Activated CD8-positive, alpha-beta T cell treated with anti-CD3 and anti-CD28 coated beads, Interleukin-2, amount 10 ng/mL, durations not matched to agents 7 days and 5 days (primary cell): ENCODE measurements around the gene SUPT4H1. TPM values are rescaled to one million over a fixed set of nuclear protein-coding genes. Genes with fewer than 3 reads are reported as not detected.
A peak's percentile ranks its signal among the peaks of the same experiment; 100 is the strongest.
"Not testable (repeated sequence)": the region's sequence is repeated elsewhere in the genome, so short reads cannot be mapped to it uniquely, and the experiment has no call there.

Source experiments
- ATAC-seq: fragments of 150-1000 bp; cut with Tn5 transposase; one replicate; pipeline ENCODE4 v1.10.0; 2021; ENCODE audit warnings: moderate library complexity
- CTCF ChIA-PET: fragments of 350-600 bp; sonication (Branson Sonifier 250); formaldehyde crosslinking; loops from one replicate; lab custom pipeline; 2021; ENCODE audit warnings: antibody characterized with exemption; lab: Charles Lee
- POLR2A ChIA-PET: fragments of 350-600 bp; sonication (Branson Sonifier 250); formaldehyde crosslinking; loops from one replicate; lab custom pipeline; 2021; ENCODE audit warnings: antibody characterized with exemption; lab: Charles Lee
- DNase-seq: peaks from one replicate; pipeline ENCODE4 v3.0.0-alpha.2; 2020
- H3K27ac Mint-ChIP-seq: one replicate; pipeline ENCODE4 v1.8.0; 2021; ENCODE audit warnings: mild to moderate bottlenecking, mixed read lengths
- H3K27me3 Mint-ChIP-seq: one replicate; pipeline ENCODE4 v1.8.0; 2021; ENCODE audit warnings: low read depth, mixed read lengths
- H3K36me3 Mint-ChIP-seq: one replicate; pipeline ENCODE4 v1.8.0; 2021; ENCODE audit warnings: low read depth, mixed read lengths
- H3K4me1 Mint-ChIP-seq: one replicate; pipeline ENCODE4 v1.8.0; 2021; ENCODE audit warnings: low read depth, mixed read lengths
- H3K4me3 Mint-ChIP-seq: one replicate; pipeline ENCODE4 v1.8.0; 2021; ENCODE audit warnings: mild to moderate bottlenecking, mixed read lengths
- H3K9me3 Mint-ChIP-seq: one replicate; pipeline ENCODE4 v1.8.0; 2022; ENCODE audit warnings: mixed read lengths; ENCODE audit not compliant: insufficient read depth
- total RNA-seq, 2 experiments: library from RNA; stranded (reverse); gene quantifications; one replicate each; pipeline ENCODE4 v1.2.3, GENCODE V29; 2021

SUPT4H1 gene
- total RNA-seq, 2 experiments from 2014 or later: 75.2 to 90.8 TPM

- Mint-ChIP-seq H3K36me3 (peaks cover 56% of the 10 kb centered on the region), H3K9me3 (no peaks in the 10 kb centered on the region), H3K27me3 (no peaks in the 10 kb centered on the region), H3K4me3 (peak overlapping the region; percentile 100), H3K27ac (peak overlapping the region; percentile 97), H3K4me1 (peaks cover 44% of the 10 kb centered on the region)
- DNase-seq (peak; percentile 47), ATAC-seq (no peak)
- ChIA-PET POLR2A (interaction anchor here (0.6 to 9.0 kb wide), 18 partner anchors 12 to 279 kb away, joined by 3 to 832 read pairs (median 6); partner anchors contain the start of genes RNF43 and TSPOAP1), CTCF (interaction anchor here (0.8 to 9.0 kb wide), 18 partner anchors 8 to 652 kb away, joined by 3 to 110 read pairs (median 4); partner anchors contain the start of genes HSF5, RNF43 and TSPOAP1)
Observed at GRCh38 chr17:58352596-58353388, 791 bp upstream of the SUPT4H1 start.

- ATAC-seq (no peak), DNase-seq (no peak)
- ChIA-PET CTCF (interaction anchor here (0.7 to 9.0 kb wide), 14 partner anchors 12 to 151 kb away, joined by 3 to 110 read pairs (median 4); partner anchors contain the start of genes RNF43 and TSPOAP1), POLR2A (interaction anchor here (0.8 to 9.0 kb wide), 13 partner anchors 9 to 344 kb away, joined by 3 to 832 read pairs (median 3); partner anchors contain the start of genes RNF43, SRSF1 and TSPOAP1)
- Mint-ChIP-seq H3K4me3 (peak overlapping the region; percentile 100), H3K36me3 (peaks cover 72% of the 10 kb centered on the region), H3K27me3 (no peaks in the 10 kb centered on the region), H3K4me1 (peaks cover 60% of the 10 kb centered on the region), H3K9me3 (no peaks in the 10 kb centered on the region), H3K27ac (peak overlapping the region; percentile 97)
Observed at GRCh38 chr17:58351182-58351581, 819 bp downstream of the SUPT4H1 start.

DNA sequence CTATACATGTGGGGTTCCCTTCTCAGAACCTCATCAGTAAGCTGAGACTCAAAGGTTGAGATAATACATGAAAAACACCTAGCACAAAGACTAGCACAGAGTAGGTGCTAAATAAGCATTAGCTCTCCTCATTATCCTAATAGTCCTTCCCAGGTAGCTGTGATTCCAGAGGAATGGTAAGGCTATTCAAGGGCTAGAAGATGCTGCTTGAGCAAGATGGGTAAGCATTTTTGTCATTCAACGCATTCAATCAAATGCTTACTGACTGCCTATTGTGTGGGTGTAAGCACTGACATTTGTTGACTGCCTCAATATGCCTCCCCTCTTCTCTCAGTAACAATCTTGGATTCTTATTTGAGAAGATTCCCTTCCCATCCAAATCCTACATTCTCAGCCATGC, 4.0 kb downstream of the SUPT4H1 start:
- H3K27ac Mint-ChIP-seq: no peak overlapping the region

GRCh38 chr17:58345500-58345899, 6.5 kb downstream of the SUPT4H1 start:
- ChIA-PET CTCF (interaction anchor here (0.6 to 13.4 kb wide), 13 partner anchors 7 to 98 kb away, joined by 3 to 235 read pairs (median 11); partner anchors contain the start of genes RNF43, SUPT4H1 and TSPOAP1), POLR2A (interaction anchor here (0.8 to 18.3 kb wide), 8 partner anchors 7 to 143 kb away, joined by 3 to 2649 read pairs (median 4); partner anchors contain the start of genes HSF5, SUPT4H1 and TSPOAP1)
- Mint-ChIP-seq H3K4me1 (peaks cover 82% of the 10 kb centered on the region), H3K27me3 (no peaks in the 10 kb centered on the region), H3K4me3 (peak overlapping the region; percentile 99), H3K9me3 (no peaks in the 10 kb centered on the region), H3K36me3 (peaks cover 92% of the 10 kb centered on the region), H3K27ac (peak overlapping the region; percentile 92)
- no peak for ATAC-seq
- DNase-seq: no peak

More for the DNA sequence above, 4.0 kb downstream of the SUPT4H1 start:
- H3K27me3 Mint-ChIP-seq: no peaks in the 10 kb centered on the region
- DNase-seq (no peak), ATAC-seq (no peak)
- POLR2A ChIA-PET: interaction anchor here (0.8 to 18.3 kb wide), 3 partner anchors 22 to 140 kb away, joined by 3 to 2649 read pairs (median 3); partner anchors contain the start of genes HSF5 and TSPOAP1
- H3K36me3 Mint-ChIP-seq: peaks cover 88% of the 10 kb centered on the region
- no peak overlapping the region for H3K4me3 Mint-ChIP-seq
- H3K9me3 Mint-ChIP-seq: no peaks in the 10 kb centered on the region
- CTCF ChIA-PET: interaction anchor here (1.9 to 13.4 kb wide), 4 partner anchors 14 to 69 kb away, joined by 12 to 235 read pairs (median 110); partner anchors contain the start of genes RNF43 and TSPOAP1
- peaks cover 82% of the 10 kb centered on the region for H3K4me1 Mint-ChIP-seq

- Mint-ChIP-seq H3K36me3 (peaks cover 97% of the 10 kb centered on the region), H3K27ac (peak overlapping the region; percentile 92), H3K4me1 (peaks cover 87% of the 10 kb centered on the region), H3K4me3 (peak overlapping the region; percentile 99), H3K9me3 (no peaks in the 10 kb centered on the region), H3K27me3 (no peaks in the 10 kb centered on the region)
- peak; percentile 84 for DNase-seq
- ChIA-PET CTCF (interaction anchor here (0.6 to 13.4 kb wide), 22 partner anchors 8 to 143 kb away, joined by 3 to 235 read pairs (median 4); partner anchors contain the start of genes HSF5, RNF43, SUPT4H1 and TSPOAP1), POLR2A (interaction anchor here (0.7 to 18.3 kb wide), 16 partner anchors 8 to 287 kb away, joined by 3 to 2649 read pairs (median 4); partner anchors contain the start of genes HSF5, RNF43, SUPT4H1 and TSPOAP1)
- ATAC-seq: peak; percentile 72
Observed at GRCh38 chr17:58344791-58345157, 7.2 kb downstream of the SUPT4H1 start.

DNA sequence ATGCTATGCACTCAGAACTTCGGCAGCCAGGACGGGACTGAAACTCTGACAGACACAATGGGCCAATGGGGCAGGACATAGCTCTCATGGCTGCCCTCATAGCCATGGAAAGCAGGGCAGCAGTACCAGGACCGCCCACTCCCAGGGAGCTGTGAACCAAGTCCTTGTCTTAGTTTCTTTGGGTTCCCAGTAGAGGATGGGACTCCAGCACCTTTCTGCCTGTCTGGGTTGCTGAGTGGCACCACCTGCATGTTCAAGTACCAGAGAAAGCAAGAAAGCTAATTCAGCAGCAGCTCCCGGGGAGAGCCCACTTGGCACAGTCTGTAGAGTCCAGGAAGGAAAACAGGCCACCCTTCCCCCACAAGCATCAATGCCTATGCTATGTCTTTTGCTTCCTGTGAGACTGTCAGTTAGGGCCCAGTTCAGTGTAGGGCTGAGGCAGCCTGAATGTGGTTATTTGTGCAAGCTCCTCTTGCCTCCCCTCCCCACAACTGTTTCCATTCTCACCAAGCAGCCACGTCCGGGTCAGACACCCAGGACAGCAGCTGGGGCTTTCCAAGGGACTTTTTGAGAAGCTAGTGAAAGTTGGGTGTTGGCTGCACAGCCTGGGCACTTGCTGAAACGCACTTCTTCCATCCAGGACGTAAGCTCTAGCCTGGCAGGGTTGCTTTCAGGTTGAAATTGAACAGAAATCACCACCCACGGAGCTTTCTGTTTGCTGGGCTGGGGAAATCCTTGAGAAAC, 7.8 kb downstream of the SUPT4H1 start:
- Mint-ChIP-seq H3K9me3 (no peaks in the 10 kb centered on the region), H3K27me3 (no peaks in the 10 kb centered on the region), H3K27ac (peak overlapping the region; percentile 92), H3K4me3 (peak overlapping the region; percentile 99), H3K36me3 (peaks cover 97% of the 10 kb centered on the region), H3K4me1 (peaks cover 82% of the 10 kb centered on the region)
- CTCF ChIA-PET: interaction anchor here (0.8 to 13.4 kb wide), 21 partner anchors 9 to 144 kb away, joined by 3 to 235 read pairs (median 5); partner anchors contain the start of genes HSF5, RNF43, SUPT4H1 and TSPOAP1
- POLR2A ChIA-PET: interaction anchor here (0.7 to 18.3 kb wide), 20 partner anchors 9 to 337 kb away, joined by 3 to 2649 read pairs (median 3); partner anchors contain the start of genes HSF5, RNF43, SRSF1 and SUPT4H1
- ATAC-seq (peak; percentile 76), DNase-seq (peak; percentile 91)

DNA sequence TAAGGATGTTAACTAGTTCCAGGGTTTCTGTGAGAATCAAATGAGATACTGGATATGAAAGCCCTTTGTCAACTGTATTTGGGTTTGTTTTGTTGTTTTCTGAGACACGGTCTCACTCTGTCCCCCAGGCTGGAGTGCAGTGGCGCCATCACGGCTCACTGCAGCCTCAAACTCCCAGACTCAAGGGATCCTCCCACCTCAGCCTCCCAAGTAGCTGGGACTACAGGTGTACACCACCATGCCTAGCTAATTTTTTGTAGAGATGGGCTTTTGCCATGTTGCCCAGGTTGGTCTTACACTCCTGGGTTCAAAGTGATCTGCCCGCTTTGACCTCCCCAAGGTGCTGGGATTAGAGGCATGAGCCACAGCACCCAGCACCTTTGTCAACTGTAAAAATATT, 8.9 kb downstream of the SUPT4H1 start:
- Mint-ChIP-seq H3K4me3 (peak overlapping the region; percentile 99), H3K36me3 (peaks cover 96% of the 10 kb centered on the region), H3K27ac (peak overlapping the region; percentile 92), H3K4me1 (peaks cover 74% of the 10 kb centered on the region), H3K9me3 (no peaks in the 10 kb centered on the region), H3K27me3 (no peaks in the 10 kb centered on the region)
- DNase-seq: no peak
- no peak for ATAC-seq
- ChIA-PET POLR2A (interaction anchor here (1.2 to 18.3 kb wide), 5 partner anchors 10 to 289 kb away, joined by 3 to 2649 read pairs (median 14); partner anchors contain the start of genes RNF43, SUPT4H1 and TSPOAP1), CTCF (interaction anchor here (2.4 to 13.4 kb wide), 5 partner anchors 9 to 39 kb away, joined by 15 to 235 read pairs (median 101); partner anchors contain the start of genes SUPT4H1 and TSPOAP1)

- Mint-ChIP-seq H3K4me3 (peak overlapping the region; percentile 99), H3K4me1 (peaks cover 65% of the 10 kb centered on the region), H3K27me3 (no peaks in the 10 kb centered on the region), H3K36me3 (peaks cover 94% of the 10 kb centered on the region), H3K9me3 (no peaks in the 10 kb centered on the region), H3K27ac (peak overlapping the region; percentile 92)
- ChIA-PET CTCF (interaction anchor here (0.7 to 13.4 kb wide), 4 partner anchors 8 to 26 kb away, joined by 4 to 235 read pairs (median 133); partner anchors contain the start of gene SUPT4H1), POLR2A (interaction anchor here (15.6 to 18.3 kb wide), 2 partner anchors 11 to 16 kb away, joined by 832 to 2649 read pairs; partner anchors contain the start of genes SUPT4H1 and TSPOAP1)
- DNase-seq: no peak
- no peak for ATAC-seq
Observed at GRCh38 chr17:58341861-58342475, 10.0 kb downstream of the SUPT4H1 start.

GRCh38 chr17:58341136-58341860, 10.7 kb downstream of the SUPT4H1 start:
- not testable (repeated sequence) for DNase-seq, H3K27me3 Mint-ChIP-seq, H3K9me3 Mint-ChIP-seq, ATAC-seq
- Mint-ChIP-seq H3K4me3 (peak overlapping the region; percentile 99), H3K36me3 (peaks cover 90% of the 10 kb centered on the region), H3K4me1 (peaks cover 65% of the 10 kb centered on the region), H3K27ac (peak overlapping the region; percentile 92)
- ChIA-PET POLR2A (interaction anchor here (15.6 to 18.3 kb wide), 2 partner anchors 11 to 15 kb away, joined by 832 to 2649 read pairs; partner anchors contain the start of genes SUPT4H1 and TSPOAP1), CTCF (interaction anchor here (0.9 to 13.4 kb wide), 5 partner anchors 7 to 76 kb away, joined by 3 to 235 read pairs (median 101); partner anchors contain the start of genes RNF43 and SUPT4H1)
